C1 segment of cervical spinal cord (tissue), 14 donors: Measurements from ENCODE around the gene CBX5.
"Not testable (repeated sequence)": the region's sequence is repeated elsewhere in the genome, so short reads cannot be mapped to it uniquely, and the experiment has no call there.

ENCODE experiments used
- DNase-seq, 14 donors: peaks; one replicate each; lab custom pipeline; 2025; lab: John Stamatoyannopoulos, UW

Gene CBX5

DNA sequence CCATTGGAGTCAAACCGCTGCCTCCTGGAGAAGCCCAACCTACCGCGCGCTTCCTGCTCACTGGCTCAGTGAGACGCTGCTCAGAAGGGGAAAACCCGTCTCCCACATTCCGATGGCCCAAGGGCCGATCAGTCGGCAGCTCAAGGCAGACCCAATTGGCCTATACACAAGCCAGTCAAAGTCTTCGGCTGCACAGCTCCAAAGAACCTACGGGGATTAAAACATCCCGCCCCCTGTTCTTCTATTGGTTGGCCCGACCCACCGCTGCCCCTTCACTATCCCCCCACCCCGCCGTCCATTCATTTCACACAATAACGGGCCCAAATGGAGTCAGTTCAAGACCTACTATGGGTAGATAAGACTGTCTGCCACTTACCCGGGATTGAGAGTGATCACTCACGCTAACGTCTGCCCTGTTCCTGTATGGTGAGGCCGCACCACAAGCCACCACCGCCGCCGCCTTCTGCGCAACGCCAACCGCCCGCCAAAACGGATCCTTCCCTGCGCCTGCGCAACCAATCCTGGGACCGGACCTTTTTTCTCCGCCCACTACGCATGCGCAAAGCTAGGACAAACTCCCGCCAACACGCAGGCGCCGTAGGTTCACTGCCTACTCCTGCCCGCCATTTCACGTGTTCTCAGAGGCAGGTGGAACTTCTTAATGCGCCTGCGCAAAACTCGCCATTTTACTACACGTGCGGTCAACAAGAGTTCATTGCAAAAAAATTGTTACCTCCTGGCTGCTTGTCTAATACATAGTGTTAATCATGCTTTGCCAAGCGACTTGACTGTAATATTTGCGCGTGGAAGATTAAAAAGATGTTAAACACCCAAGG, at the start of gene CBX5:
Gene CBX5, minus strand, starts transcription at position 491 of the 836 bp plus-strand sequence. CDS start 22,472 bp downstream, outside the sequence.
- peak; percentile 88 to 100 (median 98) for DNase-seq

DNA sequence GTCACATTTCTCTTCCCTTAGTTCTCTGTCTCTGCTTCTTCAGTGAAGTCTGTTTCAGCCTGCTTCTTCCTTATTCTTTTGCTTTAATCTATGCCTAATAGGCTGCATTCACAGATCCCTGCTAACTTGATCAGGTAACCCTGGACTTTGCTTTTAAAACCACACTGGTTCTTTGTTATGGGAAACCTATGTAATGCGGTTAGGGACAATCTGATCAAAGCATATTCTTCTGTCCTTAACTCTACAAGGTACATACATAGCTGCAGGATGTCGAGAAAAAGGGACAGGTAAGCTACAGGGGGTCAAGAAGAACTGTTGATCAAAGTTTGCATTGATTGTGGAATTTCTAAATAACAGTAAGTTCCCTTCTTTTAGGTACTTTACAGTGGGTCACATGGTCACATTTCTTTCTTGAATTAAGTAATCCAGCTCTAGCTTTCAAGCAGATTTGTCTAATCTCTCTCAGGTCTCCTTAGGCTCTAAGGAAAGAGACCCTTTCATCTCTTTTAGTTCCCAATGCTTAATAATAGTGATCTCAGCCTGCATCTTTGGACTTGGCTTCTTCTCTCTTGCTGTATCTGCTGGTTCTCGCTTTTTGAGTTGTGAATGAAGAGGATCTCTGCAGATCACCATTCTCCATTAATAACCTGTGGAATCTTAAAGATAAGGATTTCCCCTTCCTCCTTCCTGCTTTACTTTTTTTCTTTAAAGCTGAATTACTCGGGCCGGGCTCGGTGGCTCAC, 48.8 kb upstream of the CBX5 start:
- DNase-seq = no peak

GRCh38 chr12:54325442-54326109, 45.7 kb upstream of the CBX5 start:
- DNase-seq = not testable (repeated sequence)

DNA sequence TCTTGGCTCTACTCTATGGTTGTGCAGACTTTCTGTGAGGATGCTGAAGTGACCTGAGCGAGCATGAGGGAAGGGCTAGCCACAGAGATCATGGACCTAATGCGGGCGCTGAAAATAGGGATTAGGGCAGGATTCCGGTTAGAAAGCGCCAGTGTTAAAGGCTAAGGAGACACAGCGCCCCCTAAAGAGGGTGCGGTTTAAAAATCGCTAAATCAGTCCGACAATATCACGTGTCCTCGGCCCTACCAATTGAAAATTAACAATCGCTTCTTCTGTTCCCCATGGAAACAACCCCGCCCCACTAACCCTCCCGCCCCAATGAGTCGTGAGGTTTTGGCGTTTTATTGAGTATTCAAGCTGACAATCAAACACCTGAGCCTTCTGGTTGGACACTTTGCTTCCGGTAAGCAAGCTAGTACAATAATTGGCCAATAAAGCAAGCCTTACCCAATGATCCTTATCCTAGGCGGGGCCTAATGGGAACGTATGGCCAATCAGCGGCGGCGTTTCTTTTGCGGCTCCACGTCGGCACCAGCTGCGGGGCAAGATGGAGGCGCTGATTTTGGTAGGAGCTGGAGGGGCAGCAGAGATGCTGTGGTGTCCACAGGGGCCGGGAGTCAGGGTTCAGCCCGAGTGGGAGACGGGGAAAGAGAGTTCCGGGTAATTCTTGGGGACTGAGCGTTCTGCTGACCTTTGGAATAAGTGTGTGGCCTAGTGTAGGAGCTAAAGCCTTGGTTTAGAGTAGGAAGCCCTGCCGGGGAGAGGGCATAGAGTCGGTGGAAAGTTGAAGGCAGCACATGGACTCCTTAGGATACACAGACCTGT, 44.9 kb upstream of the CBX5 start, which contains the start of gene COPZ1:
Gene COPZ1, plus strand, starts transcription at position 515 of the 825 bp plus-strand sequence. Its CDS starts 33 bp downstream, at position 548.
- DNase-seq = peak; percentile 65 to 100 (median 94)

DNA sequence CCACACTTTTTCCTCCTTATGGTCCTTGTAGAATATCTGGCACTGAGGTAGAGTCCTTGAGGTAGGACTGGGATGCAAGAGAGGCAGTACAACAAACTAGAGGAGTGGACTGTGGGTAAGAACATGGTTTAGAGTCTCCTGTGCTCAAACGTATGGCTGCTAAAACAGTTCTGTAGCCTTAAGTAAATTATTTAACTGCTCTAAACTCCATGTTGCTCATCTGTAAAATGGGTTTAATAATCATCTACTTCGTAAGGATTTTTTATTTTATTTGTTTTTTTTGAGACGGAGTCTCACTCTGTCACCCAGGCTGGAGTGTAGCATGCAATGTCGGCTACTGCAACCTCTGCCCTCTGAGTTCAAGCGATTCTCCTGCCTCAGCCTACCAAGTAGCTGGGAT, 41.4 kb upstream of the CBX5 start:
- no peak for DNase-seq

GRCh38 chr12:54312309-54312708, 32.4 kb upstream of the CBX5 start:
- not testable (repeated sequence) for DNase-seq

DNA sequence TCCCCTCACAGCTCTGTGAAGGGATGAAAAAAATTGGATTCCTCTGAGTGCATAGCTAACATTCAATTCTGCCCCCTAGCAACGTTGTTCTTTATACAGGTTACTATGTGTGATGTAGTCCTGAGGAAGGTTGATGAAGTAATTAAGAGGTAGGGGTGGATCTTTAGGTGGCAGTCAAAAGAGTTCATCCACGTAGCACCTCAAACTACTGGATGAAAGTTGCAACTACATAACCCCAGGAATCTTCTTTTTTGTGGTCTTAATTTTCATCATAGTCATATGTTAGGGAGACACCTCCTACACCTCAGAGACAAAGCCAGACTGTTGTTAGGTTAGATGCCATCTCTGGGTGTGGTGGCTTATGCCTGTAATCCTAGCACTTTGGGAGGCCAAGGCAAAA, 31.1 kb upstream of the CBX5 start:
- DNase-seq = no peak

- DNase-seq = no peak
Measured at GRCh38 chr12:54306925-54307741, 27.2 kb upstream of the CBX5 start.

DNA sequence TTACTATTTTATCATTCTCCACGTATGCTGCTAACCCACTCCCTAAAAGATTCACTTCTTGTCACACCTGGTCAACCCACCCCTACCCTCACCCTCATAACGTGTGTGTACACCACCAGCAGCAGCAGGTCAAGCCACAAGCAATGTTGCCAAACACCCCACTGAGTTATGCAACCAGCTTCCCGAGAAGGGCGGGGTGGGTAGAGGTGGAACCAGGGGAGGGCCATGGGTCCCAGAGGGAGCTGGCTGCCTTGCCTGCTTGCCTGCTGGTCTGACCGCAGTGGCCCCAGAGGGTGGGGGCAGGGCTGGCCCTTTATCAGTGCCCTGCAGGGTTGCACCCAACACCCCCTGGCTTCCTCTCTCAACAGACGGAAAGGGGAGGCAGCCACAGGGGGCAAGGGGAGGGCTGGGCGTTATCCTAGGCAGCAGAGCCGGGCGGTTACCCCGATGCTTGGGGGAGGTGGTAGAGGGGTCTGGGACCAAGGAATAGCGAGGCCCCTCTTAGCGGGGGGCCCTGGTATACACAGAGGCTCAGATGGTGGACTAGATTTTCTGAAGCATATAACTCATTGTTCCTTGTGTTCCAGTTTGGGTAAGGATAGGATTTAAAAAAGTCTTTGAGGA, 24.4 kb upstream of the CBX5 start:
- DNase-seq = peak in 1 of 14 donors; percentile 43

DNA sequence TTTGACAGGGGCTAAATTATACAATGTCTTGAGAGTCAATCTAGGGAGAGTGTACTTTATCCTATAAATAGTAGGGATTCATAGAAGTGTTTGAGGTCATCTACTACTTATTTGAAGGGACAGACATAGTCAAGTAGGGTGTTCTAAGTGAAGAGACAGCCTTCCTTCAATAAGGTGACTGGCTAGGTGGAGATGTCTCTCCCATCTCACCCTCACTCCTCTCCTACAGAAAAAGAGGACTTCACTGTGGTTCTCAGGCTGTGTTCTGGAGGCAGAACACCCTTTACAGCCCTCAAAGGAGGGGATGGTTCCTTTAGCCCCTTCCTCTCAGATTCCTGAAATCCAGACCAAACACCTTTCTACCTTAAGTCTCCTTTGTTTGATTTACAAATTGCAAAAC, 23.7 kb upstream of the CBX5 start:
- DNase-seq = no peak

DNA sequence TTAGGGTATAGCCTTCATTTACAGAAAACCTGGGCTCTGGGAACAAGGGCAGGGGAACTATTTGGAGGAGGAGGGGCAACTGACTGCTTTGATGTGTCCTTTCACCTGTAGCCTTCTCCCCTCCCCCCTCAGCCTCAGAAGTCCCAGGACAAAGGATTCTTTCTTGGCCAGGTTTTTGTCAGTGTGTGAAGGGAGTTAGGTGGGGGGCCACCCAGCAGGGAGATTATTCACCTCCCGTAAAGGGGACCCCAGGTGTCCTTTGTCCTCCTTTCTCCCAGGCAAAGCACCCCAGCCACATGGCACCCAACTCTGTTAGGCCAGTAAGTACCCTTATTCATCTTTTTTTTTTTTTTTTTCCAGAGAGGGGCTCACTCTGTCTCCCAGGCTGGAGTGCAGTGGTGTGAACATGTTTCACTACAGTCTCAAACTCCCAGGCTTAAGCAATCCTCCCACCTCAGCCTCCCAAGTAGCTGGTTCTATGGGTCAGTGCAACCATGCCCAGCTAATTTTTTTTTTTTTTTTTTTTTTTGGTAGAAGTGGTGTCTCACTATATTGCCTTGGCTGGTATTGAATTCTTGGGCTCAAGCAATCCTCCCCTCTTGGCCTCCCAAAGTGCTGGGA, 21.6 kb upstream of the CBX5 start:
- no peak for DNase-seq

- DNase-seq = peak in 1 of 14 donors; percentile 23
Measured at GRCh38 chr12:54300732-54301427, 21.0 kb upstream of the CBX5 start, which contains the start of gene NFE2. Gene NFE2, minus strand, starts transcription at chr12:54301015. Its CDS starts 5,767 bp downstream, at chr12:54295248.

DNA sequence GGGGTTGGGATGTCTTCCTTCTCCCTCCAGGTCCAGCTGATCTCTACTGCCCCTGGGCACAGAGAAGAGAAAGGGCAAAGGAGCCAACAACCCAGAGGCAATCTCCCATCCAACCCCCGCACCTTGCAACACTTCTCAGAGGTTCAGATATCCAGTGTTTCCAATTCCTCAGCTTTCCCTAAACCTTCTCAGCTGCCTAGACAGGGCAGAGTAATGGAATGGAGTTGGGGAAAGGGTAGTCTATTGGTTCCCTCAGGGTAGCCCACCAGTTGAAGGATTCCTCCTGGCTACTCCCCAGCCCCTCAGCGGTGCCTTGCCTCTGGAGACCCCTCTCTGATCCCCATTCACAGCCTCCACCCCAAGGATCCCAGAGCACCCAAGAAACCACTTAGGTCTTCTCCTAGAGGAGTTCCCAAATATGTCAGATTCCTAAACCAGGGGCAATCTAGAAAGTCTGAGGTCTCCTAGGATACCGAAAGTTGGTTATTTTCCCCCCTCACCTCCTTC, 20.4 kb upstream of the CBX5 start:
- DNase-seq = no peak

GRCh38 chr12:54299515-54300224, 19.7 kb upstream of the CBX5 start:
- DNase-seq = no peak

- no peak for DNase-seq
Measured at GRCh38 chr12:54298904-54299303, 19.0 kb upstream of the CBX5 start.

GRCh38 chr12:54296393-54297099, 16.6 kb upstream of the CBX5 start:
- no peak for DNase-seq

DNA sequence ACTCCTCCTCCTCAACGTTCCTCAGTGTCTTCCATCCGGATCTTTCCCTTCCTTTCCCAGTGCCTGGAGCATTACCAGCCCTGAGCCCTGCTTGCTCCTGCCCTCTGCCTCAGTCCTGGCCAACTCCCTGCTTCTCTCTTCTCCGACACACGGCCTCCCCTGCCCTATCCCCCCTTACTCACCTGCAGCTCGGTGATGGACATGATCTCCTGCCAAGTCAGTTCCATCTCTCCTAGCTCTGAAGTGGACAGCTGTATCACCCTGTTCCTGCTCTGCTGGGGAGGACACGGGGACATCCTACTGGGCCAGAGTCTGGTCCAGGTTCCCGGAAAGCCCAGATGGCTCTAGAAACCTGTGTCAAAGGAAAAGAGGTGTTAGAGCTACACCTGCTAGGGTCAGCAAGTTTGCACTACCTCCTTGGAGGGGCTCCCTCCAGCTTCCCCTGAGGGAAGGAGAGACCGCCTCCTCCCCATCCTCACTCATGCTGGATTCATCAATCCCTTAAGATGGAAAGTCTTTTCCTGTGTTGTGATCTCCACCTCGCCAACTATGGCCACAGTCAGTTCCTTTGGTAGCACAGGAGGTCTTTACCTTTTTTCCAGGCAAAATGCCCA, 15.1 kb upstream of the CBX5 start:
- peak in 1 of 14 donors; percentile 41 for DNase-seq
